DND-41 (cell line): ENCODE results near the gene MOK.

Source experiments
- CTCF ChIP-seq: IDR thresholded peaks from 2 replicates; pipeline ENCODE4 v1.5.1; 2012; ENCODE audit warnings: borderline replicate concordance, low read length, moderate library complexity, mild to moderate bottlenecking; ENCODE audit not compliant: poor library complexity, severe bottlenecking; ENCODE audit errors: extremely low read depth
- EZH2 ChIP-seq: IDR thresholded peaks from 3 replicates; pipeline ENCODE4 v1.6.1; 2012; ENCODE audit warnings: borderline replicate concordance, low read depth, mild to moderate bottlenecking, moderate library complexity, low read length, inconsistent platforms; ENCODE audit not compliant: severe bottlenecking

- TF ChIP-seq CTCF (no peak), EZH2 (no peak)
These were observed 83.9 kb downstream of the MOK start for GRCh38 chr14:102221026-102221425.
